Measurements from ENCODE around the gene KDM7A. TPM values are rescaled to one million over a fixed set of nuclear protein-coding genes. Genes with fewer than 3 reads are reported as not detected.

KDM7A gene
- total RNA-seq, 4 donors from 2014 or later: 4.1 to 17.5 (median 12.4) TPM

DNA sequence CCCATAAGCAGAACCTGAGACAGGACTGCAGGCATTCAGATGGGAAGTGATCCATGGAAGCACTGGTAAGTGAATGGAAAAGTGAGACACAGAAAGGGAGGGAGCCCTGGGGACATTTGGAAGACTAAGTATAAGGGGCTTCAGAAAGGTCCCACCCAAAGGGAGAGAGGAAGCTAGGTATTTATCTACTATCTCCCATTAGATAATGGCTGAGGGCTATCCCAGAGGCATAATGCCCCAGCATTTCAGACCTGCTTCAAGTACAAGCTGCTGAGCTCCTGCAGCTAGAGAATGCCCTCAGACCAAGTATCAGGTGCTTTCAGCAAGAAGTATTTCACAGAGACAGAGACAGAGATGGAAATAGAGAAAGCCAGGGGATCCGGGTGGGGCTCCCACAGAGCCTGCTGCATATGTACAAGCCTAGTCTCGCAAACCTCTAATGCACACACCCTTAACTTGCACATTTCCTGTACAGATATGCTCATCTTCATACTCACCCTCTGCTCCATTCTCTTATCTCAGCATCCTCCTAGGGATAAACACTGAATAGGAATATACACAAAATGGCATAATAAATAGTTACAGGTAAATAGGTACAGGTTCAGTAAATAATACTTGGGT, 20.2 kb downstream of the KDM7A start:
- intact Hi-C loops (cut with DNase I; ENCODE audit: low total_unique reads): no loop called here
- no peaks in the 10 kb centered on the region for H3K9me3 ChIP-seq
- TF ChIP-seq, protein P1, sequence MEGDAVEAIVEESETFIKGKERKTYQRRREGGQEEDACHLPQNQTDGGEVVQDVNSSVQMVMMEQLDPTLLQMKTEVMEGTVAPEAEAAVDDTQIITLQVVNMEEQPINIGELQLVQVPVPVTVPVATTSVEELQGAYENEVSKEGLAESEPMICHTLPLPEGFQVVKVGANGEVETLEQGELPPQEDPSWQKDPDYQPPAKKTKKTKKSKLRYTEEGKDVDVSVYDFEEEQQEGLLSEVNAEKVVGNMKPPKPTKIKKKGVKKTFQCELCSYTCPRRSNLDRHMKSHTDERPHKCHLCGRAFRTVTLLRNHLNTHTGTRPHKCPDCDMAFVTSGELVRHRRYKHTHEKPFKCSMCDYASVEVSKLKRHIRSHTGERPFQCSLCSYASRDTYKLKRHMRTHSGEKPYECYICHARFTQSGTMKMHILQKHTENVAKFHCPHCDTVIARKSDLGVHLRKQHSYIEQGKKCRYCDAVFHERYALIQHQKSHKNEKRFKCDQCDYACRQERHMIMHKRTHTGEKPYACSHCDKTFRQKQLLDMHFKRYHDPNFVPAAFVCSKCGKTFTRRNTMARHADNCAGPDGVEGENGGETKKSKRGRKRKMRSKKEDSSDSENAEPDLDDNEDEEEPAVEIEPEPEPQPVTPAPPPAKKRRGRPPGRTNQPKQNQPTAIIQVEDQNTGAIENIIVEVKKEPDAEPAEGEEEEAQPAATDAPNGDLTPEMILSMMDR (IDR thresholded peaks at IDR 0.05): no peak
- TF ChIP-seq POLR2A (IDR thresholded peaks at IDR 0.05): no peak
- no peaks in the 10 kb centered on the region for H3K36me3 ChIP-seq
- H3K4me1 ChIP-seq: no peaks in the 10 kb centered on the region
- no peak overlapping the region for H3K4me3 ChIP-seq
- DNase-seq: no peak
- H3K27ac ChIP-seq: no peak overlapping the region
- H3K27me3 ChIP-seq: no peaks in the 10 kb centered on the region

DNA sequence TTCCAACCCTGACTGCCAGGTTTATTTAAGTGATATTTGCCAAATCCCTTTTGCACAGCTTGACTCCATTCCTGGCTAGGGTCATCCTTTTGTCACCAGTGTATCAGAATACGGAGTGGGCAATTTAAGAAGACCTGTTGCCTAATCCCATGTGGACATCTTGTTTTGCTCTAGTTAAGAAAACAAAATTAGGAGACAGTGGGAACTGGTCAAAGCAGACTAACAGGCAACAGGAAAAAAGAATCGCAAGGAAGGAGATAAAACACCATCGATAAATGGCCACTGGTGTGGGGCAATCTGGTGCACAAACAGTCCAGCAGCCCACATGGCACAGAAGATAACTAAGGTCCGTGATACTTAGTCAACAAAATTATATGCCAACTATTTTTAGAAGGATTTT, 21.4 kb downstream of the KDM7A start:
- H3K4me3 ChIP-seq: no peak overlapping the region
- no peak overlapping the region for H3K27ac ChIP-seq
- H3K27me3 ChIP-seq: no peaks in the 10 kb centered on the region
- H3K36me3 ChIP-seq: no peaks in the 10 kb centered on the region
- intact Hi-C loops (cut with DNase I; ENCODE audit: low total_unique reads): no loop called here
- no peaks in the 10 kb centered on the region for H3K4me1 ChIP-seq
- TF ChIP-seq, protein P1 (IDR thresholded peaks at IDR 0.05): no peak
- TF ChIP-seq POLR2A (IDR thresholded peaks at IDR 0.05): no peak
- H3K9me3 ChIP-seq: no peaks in the 10 kb centered on the region
- no peak for DNase-seq

DNA sequence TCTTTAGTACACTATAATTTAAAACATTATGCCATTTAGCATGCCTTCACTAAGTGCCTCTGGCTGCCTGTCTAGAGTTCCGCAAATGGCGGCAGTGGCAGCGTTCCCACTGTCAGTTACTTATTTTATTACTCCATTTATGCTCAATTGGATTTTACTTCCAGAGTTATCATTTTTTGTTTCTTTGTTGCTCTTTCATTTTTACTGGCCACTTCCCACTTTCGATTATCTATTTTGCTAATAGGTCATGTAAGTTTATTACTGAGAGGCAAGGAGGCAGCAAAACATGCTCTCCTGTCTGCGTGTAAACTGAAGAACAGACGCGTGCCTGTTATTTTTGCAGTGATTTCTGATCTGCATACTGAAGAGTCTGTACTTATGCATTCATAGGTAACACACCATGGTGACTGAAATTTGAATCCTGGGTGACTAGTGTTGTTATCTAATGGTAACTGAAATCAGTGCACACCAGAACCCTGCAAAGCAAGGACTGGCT, 23.1 kb downstream of the KDM7A start:
- H3K36me3 ChIP-seq: no peaks in the 10 kb centered on the region
- no peaks in the 10 kb centered on the region for H3K9me3 ChIP-seq
- H3K27ac ChIP-seq: no peak overlapping the region
- intact Hi-C loops (cut with DNase I; ENCODE audit: low total_unique reads): no loop called here
- no peak overlapping the region for H3K4me3 ChIP-seq
- TF ChIP-seq, protein P1 (IDR thresholded peaks at IDR 0.05): no peak
- TF ChIP-seq POLR2A (IDR thresholded peaks at IDR 0.05): no peak
- no peaks in the 10 kb centered on the region for H3K27me3 ChIP-seq
- no peak for DNase-seq
- no peaks in the 10 kb centered on the region for H3K4me1 ChIP-seq

DNA sequence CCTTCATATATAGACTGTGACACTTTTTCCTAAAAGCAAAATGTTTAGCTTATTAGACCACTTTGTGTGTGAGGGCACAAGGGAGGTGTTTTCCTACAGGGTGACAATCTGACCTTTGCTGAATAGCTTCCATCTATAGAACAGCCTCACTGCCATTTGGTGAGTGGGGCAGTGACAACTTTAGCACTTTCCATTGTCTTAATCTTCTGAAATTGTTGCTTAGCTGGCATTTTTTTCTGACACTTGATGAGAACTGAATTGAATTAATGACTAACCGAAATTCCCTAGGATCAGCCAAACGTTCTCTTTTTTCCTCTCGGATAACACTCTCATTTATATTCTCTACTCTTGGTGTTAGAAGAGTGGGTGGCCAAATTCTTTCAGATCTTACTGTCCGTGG, 30.2 kb downstream of the KDM7A start:
- no peak overlapping the region for H3K4me3 ChIP-seq
- H3K4me1 ChIP-seq: no peaks in the 10 kb centered on the region
- no peak overlapping the region for H3K27ac ChIP-seq
- intact Hi-C loops (cut with DNase I; ENCODE audit: low total_unique reads): no loop called here
- no peaks in the 10 kb centered on the region for H3K36me3 ChIP-seq
- H3K27me3 ChIP-seq: no peaks in the 10 kb centered on the region
- no peak for TF ChIP-seq POLR2A (IDR thresholded peaks at IDR 0.05)
- TF ChIP-seq, protein P1 (IDR thresholded peaks at IDR 0.05): no peak
- no peak for DNase-seq
- H3K9me3 ChIP-seq: no peaks in the 10 kb centered on the region

DNA sequence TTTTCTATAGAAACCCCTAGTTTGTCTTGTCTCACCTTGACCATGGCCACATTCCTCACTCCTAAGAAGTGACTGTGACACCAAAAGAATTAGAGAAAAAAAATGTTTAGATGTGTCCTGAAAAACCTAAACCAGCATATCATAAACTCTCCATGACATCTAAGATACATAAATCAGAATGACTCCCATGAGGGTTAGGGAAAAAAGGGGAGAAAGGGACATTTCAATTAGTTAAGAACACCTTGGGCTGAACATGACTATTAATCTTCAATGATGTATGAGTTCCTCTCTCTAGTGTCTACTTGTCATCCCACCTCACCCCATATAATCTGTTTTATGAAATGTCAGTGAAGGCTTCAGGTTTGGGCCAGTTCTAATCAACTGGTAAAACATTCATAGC, 31.1 kb downstream of the KDM7A start:
- H3K4me3 ChIP-seq: no peak overlapping the region
- H3K27me3 ChIP-seq: no peaks in the 10 kb centered on the region
- TF ChIP-seq POLR2A (IDR thresholded peaks at IDR 0.05): no peak
- TF ChIP-seq, protein P1 (IDR thresholded peaks at IDR 0.05): no peak
- DNase-seq: no peak
- H3K4me1 ChIP-seq: no peaks in the 10 kb centered on the region
- H3K27ac ChIP-seq: no peak overlapping the region
- H3K9me3 ChIP-seq: no peaks in the 10 kb centered on the region
- intact Hi-C loops (cut with DNase I; ENCODE audit: low total_unique reads): no loop called here
- no peaks in the 10 kb centered on the region for H3K36me3 ChIP-seq
